Esophagus muscularis mucosa (tissue), 4 donors: ENCODE data around the gene BBOX1. TPM values are rescaled to one million over a fixed set of nuclear protein-coding genes. Genes with fewer than 3 reads are reported as not detected.

ENCODE experiments used
- DNase-seq: peaks from one replicate; pipeline ENCODE4 v3.0.0-alpha.2; 2017; ENCODE audit errors: extremely low spot score
- H3K27ac ChIP-seq, 4 donors: fragments of 200-600 bp; sonication (generic); replicated peaks in 1 of 4; 1 replicate in 3 of 4; 2 replicates in 1 of 4; pipeline ENCODE4 v1.5.1; 2016 to 2019; ENCODE audit warnings: mild to moderate bottlenecking in 1 of 4
- H3K27me3 ChIP-seq, 4 donors: fragments of 200-600 bp; sonication (generic); one replicate each; pipeline versions ENCODE4 v1.5.1 to v1.6.0; 2016 to 2019
- H3K36me3 ChIP-seq, 4 donors: fragments of 200-600 bp; sonication (generic); one replicate each; pipeline ENCODE4 v1.5.1; 2016 to 2019
- H3K4me1 ChIP-seq, 4 donors: fragments of 200-600 bp; sonication (generic); one replicate each; pipeline ENCODE4 v1.5.1; 2016 to 2019
- H3K4me3 ChIP-seq, 4 donors: fragments of 200-600 bp; sonication (generic); 1 replicate in 2 of 4; 2 replicates in 2 of 4; pipeline ENCODE4 v1.5.1; 2016 to 2019; ENCODE audit warnings: mild to moderate bottlenecking in 4 of 4, moderate library complexity in 1 of 4
- H3K9me3 ChIP-seq, 4 donors: fragments of 200-600 bp; sonication (generic); 1 replicate in 3 of 4; 2 replicates in 1 of 4; pipeline ENCODE4 v1.5.1; 2016 to 2019
- CTCF ChIP-seq, 3 experiments: fragments of 200-600 bp in 2 of 3; fragments of 450-650 bp in 1 of 3; sonication (generic) in 2 of 3; IDR thresholded peaks; one replicate each; pipeline ENCODE4 v1.5.1; 2017 to 2019; ENCODE audit warnings: antibody characterized with exemption in 3 of 3, mild to moderate bottlenecking in 2 of 3, moderate library complexity in 1 of 3
- EP300 ChIP-seq: sonication (generic); formaldehyde crosslinking; IDR thresholded peaks from one replicate; pipeline ENCODE4 v1.6.1; 2017; ENCODE audit warnings: antibody characterized with exemption
- POLR2A ChIP-seq: fragments of 450-650 bp; IDR thresholded peaks from one replicate; pipeline ENCODE4 v1.6.1; 2017; ENCODE audit warnings: antibody characterized with exemption, moderate library complexity, mild to moderate bottlenecking, low read depth
- POLR2AphosphoS5 ChIP-seq, 2 donors: sonication (generic); formaldehyde crosslinking; IDR thresholded peaks; one replicate each; pipeline ENCODE4 v1.6.1; 2017; ENCODE audit warnings: antibody characterized with exemption in 2 of 2
- whole genome bisulfite sequencing: methylation state at CpG from one replicate; pipeline ENCODE4 v1.1.5; 2018; 5-methylcytosine and 5-hydroxymethylcytosine counted together
- intact Hi-C: fragments of 100-400 bp; cut with DNase I; formaldehyde crosslinking; loops from one replicate; pipeline ENCODE4 v1.15.1; 2023
- total RNA-seq, 4 donors: library from RNA; depleted of rRNA; stranded (reverse); fragments of >200 nt; gene quantifications; one replicate each; pipeline versions ENCODE4 v1.1.0 to v1.2.1, GENCODE V29; 2016

BBOX1 gene
- total RNA-seq, 4 donors from 2014 or later, result 0.50 TPM; not detected in 3

- no peaks in the 10 kb centered on the region for H3K9me3 ChIP-seq
- H3K27me3 ChIP-seq, result no peaks in the 10 kb centered on the region
- 94% methylated on average over 4 of the region's 4 CpGs for WGBS
- DNase-seq, result no peak
- intact Hi-C loops, result no loop called here
- no peak overlapping the region for H3K4me3 ChIP-seq
- no peak overlapping the region for H3K27ac ChIP-seq
- TF ChIP-seq POLR2AphosphoS5 (IDR thresholded peaks at IDR 0.05), result no peak
- no peak for TF ChIP-seq EP300
- no peaks in the 10 kb centered on the region for H3K4me1 ChIP-seq
- H3K36me3 ChIP-seq, result no peaks in the 10 kb centered on the region
These were observed 56.9 kb downstream of the BBOX1 start for GRCh38 chr11:27097551-27097950.

- Histone ChIP-seq H3K36me3 (no peaks in the 10 kb centered on the region), H3K4me1 (no peaks in the 10 kb centered on the region), H3K27me3 (no peaks in the 10 kb centered on the region), H3K4me3 (no peak overlapping the region), H3K9me3 (no peaks in the 10 kb centered on the region), H3K27ac (no peak overlapping the region)
- TF ChIP-seq POLR2A, result no peak
- no peak for TF ChIP-seq EP300
- no peak for TF ChIP-seq POLR2AphosphoS5 (IDR thresholded peaks at IDR 0.05)
- TF ChIP-seq CTCF (IDR thresholded peaks at IDR 0.05), result no peak
- intact Hi-C loops, result no loop called here
- no peak for DNase-seq
These were observed 59.9 kb downstream of the BBOX1 start for GRCh38 chr11:27100534-27100933.

DNA sequence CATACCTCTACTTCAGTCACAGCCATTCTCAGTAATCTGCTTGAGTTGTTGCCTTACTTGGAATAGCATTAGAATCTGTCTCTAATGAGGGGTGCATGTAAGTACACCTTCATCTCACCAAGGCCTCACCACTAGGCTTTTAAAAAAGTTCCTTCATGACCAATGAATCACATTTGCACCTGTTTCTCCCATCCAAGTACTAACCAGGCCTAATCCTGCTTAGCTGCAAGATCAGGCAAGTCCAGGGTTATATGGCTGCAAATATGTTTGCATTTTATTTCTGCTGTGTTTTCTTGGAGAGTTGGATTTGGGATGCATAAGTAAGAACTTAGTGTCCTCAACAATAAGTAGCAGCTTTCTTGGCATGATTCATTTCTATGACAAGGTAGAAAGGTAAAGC, 66.9 kb downstream of the BBOX1 start:
- no peak for DNase-seq
- Histone ChIP-seq H3K4me3 (no peak overlapping the region), H3K4me1 (no peaks in the 10 kb centered on the region), H3K27ac (no peak overlapping the region), H3K27me3 (no peaks in the 10 kb centered on the region), H3K9me3 (no peaks in the 10 kb centered on the region), H3K36me3 (no peaks in the 10 kb centered on the region)
- intact Hi-C loops, result no loop called here
- TF ChIP-seq CTCF (IDR thresholded peaks at IDR 0.05), result no peak
- TF ChIP-seq EP300, result no peak
- no peak for TF ChIP-seq POLR2AphosphoS5 (IDR thresholded peaks at IDR 0.05)
- TF ChIP-seq POLR2A, result no peak

GRCh38 chr11:27108809-27109208, 68.2 kb downstream of the BBOX1 start:
- no peaks in the 10 kb centered on the region for H3K27me3 ChIP-seq
- no peaks in the 10 kb centered on the region for H3K9me3 ChIP-seq
- no peaks in the 10 kb centered on the region for H3K4me1 ChIP-seq
- H3K36me3 ChIP-seq, result no peaks in the 10 kb centered on the region
- no peak overlapping the region for H3K4me3 ChIP-seq
- no peak overlapping the region for H3K27ac ChIP-seq
- intact Hi-C loops, result no loop called here
- TF ChIP-seq CTCF (IDR thresholded peaks at IDR 0.05) (no peak), POLR2A (no peak), POLR2AphosphoS5 (IDR thresholded peaks at IDR 0.05) (no peak), EP300 (no peak)
- no peak for DNase-seq
- 86% methylated on average over 4 of the region's 4 CpGs for WGBS

DNA sequence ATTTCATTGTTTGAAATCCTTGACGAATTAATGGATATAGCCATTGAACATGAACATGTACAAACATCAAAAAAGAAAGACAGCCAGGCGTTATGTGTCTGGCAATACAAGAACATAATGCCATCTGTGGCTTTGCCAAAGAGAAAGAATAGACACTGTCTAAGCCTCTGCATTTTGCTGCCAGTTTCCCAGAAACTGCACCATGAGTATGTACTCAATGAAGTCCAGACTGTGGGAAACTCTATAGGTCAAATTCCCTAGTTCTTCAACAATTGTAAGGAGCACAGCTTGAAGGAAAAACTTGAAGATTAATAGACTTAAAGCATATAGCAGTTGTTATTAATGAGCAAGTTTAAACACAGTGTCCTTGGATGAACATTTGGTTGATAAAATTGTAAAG, 71.3 kb downstream of the BBOX1 start:
- Histone ChIP-seq H3K36me3 (no peaks in the 10 kb centered on the region), H3K9me3 (no peaks in the 10 kb centered on the region), H3K4me3 (no peak overlapping the region), H3K27ac (no peak overlapping the region), H3K4me1 (peaks cover 0 to 9% (median 3%) of the 10 kb centered on the region in 4 donors), H3K27me3 (no peaks in the 10 kb centered on the region)
- intact Hi-C loops, result no loop called here
- TF ChIP-seq POLR2A (no peak), CTCF (IDR thresholded peaks at IDR 0.05) (no peak), POLR2AphosphoS5 (IDR thresholded peaks at IDR 0.05) (no peak), EP300 (no peak)
- no peak for DNase-seq
- 60% methylated on average over 2 of the region's 2 CpGs for WGBS
